KOPT-K1 (cell line): ENCODE results near the gene B3GAT1.

Experiments used
- H3K27ac ChIP-seq: fragments of 200-600 bp; sonication (generic); 2 replicates; pipeline ENCODE4 v1.5.1; 2016; ENCODE audit warnings: antibody characterized with exemption, mild to moderate bottlenecking, low read depth, low read length; ENCODE audit not compliant: poor library complexity, severe bottlenecking
- H3K36me3 ChIP-seq: fragments of 200-600 bp; sonication (generic); 2 replicates; pipeline ENCODE4 v1.5.1; 2017; ENCODE audit warnings: antibody characterized with exemption, mild to moderate bottlenecking, low read length, moderate library complexity; ENCODE audit not compliant: insufficient read depth
- H3K9me3 ChIP-seq: fragments of 200-600 bp; sonication (generic); 2 replicates; pipeline ENCODE4 v1.5.1; 2017; ENCODE audit warnings: antibody characterized with exemption, low read length, mild to moderate bottlenecking; ENCODE audit not compliant: insufficient read depth, poor library complexity, severe bottlenecking

The B3GAT1 gene

DNA sequence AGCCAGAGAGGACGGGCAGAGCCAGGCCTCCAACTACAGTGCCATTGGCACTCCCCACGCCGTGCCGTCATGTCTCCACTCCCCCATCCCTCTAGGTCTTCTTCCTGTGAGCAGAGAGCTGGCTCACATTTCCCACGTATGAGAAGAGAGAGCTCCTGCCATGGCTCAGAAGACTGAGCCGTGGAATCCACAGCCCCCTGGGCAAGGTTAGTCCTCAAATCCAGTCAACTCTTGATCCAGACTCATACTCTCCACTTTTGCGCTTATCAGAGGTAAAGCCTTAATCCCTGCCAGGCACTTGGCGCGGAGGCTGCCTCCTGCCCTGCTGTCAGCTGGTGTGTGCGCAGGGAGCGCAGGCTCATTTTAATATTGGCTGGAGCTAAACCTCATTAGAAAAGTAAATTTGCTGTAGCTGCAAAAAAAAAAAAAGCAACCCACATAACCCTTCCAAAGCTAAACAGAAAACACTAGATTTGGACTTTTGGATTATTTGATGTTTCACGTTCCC is 4.7 kb downstream of the B3GAT1 start:
- Histone ChIP-seq H3K9me3 (no peaks in the 10 kb centered on the region), H3K27ac (no peak overlapping the region), H3K36me3 (no peaks in the 10 kb centered on the region)

DNA sequence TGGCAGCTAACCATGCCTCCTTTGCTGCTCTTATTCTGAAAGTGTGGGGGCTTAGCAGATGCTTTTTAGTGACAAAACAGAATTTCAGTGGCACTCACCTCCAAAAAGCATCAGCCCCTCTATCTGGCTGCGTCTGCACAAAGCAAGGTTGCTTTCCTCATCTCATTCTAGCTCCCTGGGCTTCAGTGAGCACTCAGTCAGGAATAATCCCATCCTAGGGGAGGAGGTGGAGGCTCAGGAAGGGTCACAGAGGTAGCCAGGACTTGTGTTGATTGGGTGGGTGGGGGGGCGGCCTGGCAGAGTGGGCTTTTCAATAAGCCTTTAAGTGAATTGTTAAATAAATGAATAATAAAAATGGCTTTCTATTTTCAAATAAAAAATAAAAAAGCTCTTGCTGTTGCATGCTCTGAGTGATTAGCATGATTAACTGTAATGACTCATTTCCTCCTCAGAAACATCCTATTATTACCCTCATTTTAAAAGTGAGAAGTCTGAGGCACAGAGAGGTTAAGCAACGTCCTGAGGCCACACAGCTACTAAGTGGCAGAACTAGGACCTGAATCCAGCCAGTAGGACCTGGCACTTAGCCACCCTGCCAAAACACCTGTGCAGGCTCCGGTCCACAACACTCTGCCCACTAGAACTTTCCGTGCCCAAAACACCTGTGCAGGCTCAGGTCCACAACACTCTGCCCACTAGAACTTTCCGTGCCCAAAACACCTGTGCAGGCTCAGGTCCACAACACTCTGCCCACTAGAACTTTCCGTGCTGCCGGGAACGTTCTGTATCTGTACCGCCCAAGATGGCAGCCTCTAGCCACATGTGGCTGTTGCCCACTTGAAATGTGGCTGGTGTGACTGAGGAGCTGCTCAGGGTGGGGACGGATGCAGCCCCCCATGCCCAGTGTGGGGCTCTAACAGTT is 5.5 kb downstream of the B3GAT1 start:
- Histone ChIP-seq H3K36me3 (no peaks in the 10 kb centered on the region), H3K27ac (no peak overlapping the region), H3K9me3 (no peaks in the 10 kb centered on the region)

DNA sequence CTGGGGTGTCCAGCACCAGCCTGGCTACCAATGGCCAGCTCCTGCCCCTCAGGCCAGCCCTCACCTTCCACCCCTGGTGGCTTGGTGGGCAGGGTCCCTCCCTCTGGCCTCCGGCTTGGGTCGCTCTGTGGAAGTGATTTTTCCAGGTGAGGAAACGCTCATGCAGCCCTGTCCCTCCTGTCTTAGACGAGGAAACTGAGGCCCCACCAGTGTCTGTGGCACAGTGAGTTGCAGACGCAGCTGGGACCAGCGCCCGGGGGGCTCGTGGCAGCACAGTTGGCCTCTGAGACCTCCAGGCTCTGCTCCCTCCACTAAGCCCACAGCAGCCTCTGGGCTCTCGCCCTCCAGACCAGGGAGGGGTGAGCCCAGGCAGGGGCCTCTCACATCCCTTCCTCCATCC is 6.2 kb downstream of the B3GAT1 start:
- H3K36me3 ChIP-seq: no peaks in the 10 kb centered on the region
- H3K9me3 ChIP-seq: peaks cover 2% of the 10 kb centered on the region

DNA sequence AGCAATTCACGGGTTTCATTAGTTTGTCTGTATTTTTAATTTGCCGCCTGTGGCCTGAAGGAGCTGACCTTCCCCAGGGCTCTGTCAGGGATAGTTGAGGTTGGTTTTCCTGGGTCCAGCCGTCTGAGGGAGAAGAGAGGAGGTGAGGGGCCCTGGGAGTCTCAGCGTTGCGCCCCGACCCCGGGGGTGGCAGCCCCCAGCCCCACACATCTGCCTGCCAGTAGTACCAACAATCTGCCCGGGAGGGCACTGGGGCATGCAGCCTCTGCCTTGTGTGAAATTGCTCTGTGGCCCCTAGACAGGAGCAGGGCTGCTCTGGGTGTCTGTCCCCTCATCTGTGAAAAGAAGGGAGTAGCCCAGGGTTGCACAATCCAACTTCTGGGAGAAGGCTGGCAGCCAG is 6.6 kb downstream of the B3GAT1 start:
- Histone ChIP-seq H3K27ac (no peak overlapping the region), H3K9me3 (peaks cover 6% of the 10 kb centered on the region), H3K36me3 (no peaks in the 10 kb centered on the region)

More for the DNA sequence above, 6.2 kb downstream of the B3GAT1 start:
- H3K27ac ChIP-seq: no peak overlapping the region

DNA sequence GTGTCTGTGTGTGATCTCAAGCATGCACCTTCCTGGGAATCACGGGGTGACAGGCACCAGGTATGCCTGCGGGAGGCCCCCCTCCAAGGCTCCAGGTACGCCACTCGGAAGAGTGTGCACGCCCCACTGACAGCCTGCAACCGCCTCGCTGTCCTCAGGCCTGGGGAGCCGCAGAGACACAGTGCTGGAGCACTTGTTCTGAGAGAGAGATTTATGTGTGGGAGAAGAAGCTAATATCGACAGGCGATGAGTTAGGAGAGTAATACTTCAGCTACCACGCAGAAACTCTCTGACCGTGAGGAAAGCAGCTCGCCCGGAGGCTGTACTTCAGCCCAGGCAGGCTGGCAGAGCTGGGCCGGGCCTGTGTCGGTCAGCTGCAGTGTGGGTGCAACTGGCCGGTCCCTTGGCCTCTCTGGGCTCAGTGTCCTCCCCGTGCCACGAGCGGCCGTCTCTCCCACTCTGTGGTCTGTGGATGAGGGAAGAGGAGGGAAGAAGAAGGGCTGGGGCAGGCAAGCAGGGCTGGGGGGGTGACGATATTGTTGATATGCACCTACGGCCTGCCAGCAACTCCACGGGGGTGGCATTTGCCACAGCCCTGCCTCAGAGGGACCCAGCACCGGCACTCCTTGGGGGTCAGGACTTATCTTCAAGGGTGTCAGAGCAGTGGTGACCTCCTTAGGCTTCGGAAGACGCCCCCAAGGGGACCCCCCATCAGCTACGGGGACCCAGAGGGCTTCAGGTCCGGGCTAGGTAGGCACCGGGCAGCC is 7.3 kb downstream of the B3GAT1 start:
- H3K36me3 ChIP-seq: no peaks in the 10 kb centered on the region
- no peak overlapping the region for H3K27ac ChIP-seq
- H3K9me3 ChIP-seq: peaks cover 8% of the 10 kb centered on the region

DNA sequence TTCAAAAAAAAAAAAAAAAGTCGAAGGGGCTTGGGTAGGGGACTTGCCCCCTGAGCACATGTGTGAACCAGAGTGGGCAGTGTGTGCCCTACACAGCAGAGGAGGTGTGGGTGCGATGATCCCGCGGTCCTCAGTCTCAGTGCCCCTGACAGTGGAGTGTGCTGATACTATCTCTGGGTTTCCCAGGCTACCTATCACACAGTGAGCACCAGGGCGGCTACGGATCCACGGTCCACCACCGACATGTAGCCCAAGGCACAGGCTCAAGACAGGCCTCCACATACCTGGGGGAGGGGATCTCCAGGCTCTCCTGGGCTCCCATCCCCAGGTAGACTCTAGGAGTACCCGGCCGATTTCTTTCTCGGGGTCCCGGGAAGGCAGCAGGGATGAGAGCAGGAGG is 9.1 kb downstream of the B3GAT1 start:
- Histone ChIP-seq H3K36me3 (no peaks in the 10 kb centered on the region), H3K27ac (no peak overlapping the region), H3K9me3 (peaks cover 8% of the 10 kb centered on the region)

DNA sequence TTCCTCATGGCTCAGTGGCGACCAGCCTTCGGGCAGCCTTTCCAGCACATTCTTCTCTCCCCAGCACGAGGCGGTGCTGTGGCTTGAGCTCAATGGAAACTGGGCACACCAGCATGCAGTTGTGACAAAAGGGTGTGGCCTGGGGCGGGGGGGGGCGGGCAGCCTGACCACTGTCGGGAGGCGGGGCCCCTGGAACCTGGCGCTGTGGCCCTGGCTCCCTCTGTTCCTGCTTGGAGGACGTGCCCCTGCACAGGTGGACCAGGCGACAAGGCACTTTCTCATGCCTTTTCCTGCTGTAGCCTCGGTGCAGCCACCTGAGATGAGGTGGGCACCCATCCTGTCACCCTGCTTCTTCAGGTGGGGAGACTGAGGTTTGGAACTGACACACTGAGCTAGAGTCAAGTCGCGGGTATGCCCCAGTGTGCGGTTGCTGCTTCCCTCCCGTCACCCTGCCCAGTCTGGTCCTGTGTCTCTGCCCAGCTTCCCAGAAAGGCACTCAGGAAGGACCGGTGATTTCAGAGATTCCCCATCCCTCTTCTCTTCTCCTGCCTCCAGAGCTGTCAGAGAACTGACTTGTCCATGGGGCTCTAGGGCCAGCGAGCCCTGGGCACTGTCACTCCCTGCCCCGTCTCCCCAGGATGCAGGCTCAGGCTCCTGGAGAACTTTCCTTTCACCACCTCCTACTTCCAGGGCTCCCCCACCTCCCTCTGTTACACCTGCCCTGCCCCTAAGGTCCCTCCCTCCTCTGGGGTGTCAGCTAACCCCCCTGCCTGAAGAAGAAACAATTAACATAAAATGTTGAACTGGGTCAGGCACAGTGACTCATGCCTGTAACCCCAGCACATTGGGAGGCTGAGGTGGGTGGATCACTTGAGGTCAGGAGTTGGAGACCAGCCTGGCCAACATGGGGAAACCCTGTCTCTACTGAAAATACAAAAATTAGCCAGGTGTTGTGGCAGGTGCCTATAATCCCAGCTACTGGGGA is 9.9 kb downstream of the B3GAT1 start:
- peaks cover 8% of the 10 kb centered on the region for H3K9me3 ChIP-seq
- no peak overlapping the region for H3K27ac ChIP-seq
- no peaks in the 10 kb centered on the region for H3K36me3 ChIP-seq

DNA sequence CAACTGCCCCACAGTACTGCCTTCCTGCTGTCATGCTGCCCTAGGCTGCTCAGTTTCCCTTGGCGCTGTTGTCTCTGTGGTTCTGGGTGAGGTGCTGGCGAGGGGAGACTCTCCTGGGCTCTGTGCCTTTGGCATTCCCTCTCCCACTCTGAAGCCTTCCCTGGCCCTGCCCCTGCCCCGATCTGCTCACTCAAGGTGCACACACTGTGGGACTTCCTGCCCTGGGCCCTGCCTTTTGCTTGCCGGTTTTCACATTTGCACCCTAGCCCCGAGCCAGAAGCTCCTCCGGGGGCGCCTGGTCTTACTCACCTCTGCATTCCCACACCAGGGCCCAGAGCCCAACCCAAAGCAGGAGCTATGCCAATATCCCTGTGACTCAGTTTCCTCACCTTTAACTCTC is 12.0 kb downstream of the B3GAT1 start:
- no peak overlapping the region for H3K27ac ChIP-seq
- H3K9me3 ChIP-seq: peaks cover 8% of the 10 kb centered on the region
- no peaks in the 10 kb centered on the region for H3K36me3 ChIP-seq

DNA sequence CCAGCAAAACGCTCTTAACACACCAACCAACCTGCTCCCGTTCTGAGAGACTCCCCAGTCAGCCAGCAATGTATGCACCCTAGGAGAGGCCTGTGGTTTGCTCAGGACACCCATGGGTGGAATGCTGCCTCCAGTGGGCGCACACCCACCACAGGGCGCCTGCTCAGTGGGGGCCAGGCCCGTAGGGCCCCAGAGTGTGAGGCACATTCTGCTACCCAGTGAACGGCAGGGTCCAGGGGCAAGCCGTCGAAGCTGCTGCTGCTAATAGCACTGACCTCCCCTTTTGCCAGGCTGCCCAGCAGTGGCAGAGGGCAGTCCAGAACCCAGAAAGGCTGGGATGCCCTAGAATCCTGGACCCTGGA is 12.8 kb downstream of the B3GAT1 start:
- H3K27ac ChIP-seq: no peak overlapping the region
- peaks cover 8% of the 10 kb centered on the region for H3K9me3 ChIP-seq

DNA sequence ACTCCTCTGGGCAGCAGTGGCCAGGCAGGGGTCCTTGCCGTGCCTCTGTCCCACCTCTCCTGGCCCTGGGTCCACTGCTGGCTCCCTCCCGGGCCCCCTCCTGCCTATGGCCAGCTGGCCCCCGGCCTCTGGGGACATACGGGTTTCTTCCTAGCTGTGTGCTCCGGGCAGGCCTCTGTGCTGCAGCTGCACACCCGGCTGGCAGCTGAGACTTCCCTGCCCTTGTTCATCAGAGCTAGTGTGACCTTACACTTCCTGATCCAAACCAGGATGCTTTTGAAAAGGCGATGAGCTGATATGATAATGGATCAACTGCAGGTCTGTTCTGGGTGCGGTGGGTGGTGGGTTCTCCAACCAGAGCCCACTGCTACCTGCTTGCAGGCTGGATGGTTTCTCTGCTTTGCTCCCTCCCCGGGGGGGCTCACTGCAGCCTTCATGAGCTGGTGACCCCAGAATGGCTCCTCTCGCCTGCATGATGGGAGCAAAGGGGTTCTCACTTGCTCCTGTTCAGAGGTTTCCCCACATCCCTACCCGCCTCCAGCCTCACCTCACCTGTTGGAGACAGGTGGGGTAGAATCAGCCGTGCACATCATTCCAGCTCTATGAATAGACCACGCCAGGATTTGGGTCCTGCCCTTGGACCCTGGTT is 13.3 kb downstream of the B3GAT1 start:
- Histone ChIP-seq H3K36me3 (no peaks in the 10 kb centered on the region), H3K27ac (no peak overlapping the region), H3K9me3 (peaks cover 8% of the 10 kb centered on the region)

More for the DNA sequence above, 12.8 kb downstream of the B3GAT1 start:
- no peaks in the 10 kb centered on the region for H3K36me3 ChIP-seq

DNA sequence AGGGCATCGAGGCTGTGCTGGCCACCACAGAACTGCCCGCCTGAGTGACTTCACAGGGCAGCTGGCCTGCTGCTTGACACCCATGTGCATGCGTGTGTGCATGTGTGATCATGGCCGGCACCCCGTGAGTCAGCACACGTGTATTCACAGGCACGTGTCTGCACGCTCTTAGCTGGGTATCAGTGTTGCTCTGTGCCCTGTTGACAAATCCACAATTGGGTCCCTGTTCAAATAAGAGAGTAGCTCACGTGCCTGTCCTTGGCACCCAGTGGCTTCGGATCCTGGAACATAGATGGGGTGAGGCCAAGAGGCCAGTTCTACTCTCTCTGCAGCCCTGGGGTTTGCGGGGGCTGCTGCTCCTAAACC is 14.0 kb downstream of the B3GAT1 start:
- Histone ChIP-seq H3K9me3 (peaks cover 8% of the 10 kb centered on the region), H3K36me3 (no peaks in the 10 kb centered on the region), H3K27ac (no peak overlapping the region)

DNA sequence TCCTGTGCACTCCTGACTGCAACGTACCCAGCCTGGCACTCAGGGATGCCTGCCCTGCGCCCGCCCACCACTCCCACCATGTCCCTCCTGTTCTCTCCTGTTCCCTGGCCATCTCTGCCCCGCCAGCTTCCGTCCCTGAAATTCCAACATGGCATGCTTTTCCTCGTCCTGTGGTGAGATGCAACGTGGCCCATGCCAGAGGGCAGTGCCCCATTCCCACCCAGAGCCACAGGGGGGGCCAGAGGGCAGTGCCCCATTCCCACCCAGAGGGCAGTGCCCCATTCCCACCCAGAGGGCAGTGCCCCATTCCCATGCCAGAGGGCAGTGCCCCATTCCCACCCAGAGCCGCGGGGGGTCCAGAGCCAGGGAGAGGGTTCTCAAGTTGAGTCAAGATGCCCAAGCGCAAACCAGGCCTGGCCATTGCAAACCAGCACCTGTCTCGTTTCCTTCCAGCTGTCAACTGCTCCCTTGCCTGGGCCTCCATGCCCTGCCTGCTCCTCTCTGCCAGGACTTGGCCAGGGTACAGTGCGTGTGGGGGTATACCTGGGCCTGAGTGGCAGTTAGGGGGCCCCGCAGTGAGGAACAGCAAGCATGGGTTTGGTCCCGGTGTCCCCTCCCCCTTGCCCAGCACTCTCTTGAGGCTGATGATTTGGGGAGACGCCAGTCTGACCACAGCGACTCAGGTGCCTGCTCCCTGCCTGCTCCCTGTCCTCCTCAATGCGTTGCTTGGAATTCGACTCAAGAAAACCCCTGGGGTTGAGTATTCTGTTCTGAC is 14.6 kb downstream of the B3GAT1 start:
- Histone ChIP-seq H3K9me3 (peaks cover 8% of the 10 kb centered on the region), H3K27ac (no peak overlapping the region)

DNA sequence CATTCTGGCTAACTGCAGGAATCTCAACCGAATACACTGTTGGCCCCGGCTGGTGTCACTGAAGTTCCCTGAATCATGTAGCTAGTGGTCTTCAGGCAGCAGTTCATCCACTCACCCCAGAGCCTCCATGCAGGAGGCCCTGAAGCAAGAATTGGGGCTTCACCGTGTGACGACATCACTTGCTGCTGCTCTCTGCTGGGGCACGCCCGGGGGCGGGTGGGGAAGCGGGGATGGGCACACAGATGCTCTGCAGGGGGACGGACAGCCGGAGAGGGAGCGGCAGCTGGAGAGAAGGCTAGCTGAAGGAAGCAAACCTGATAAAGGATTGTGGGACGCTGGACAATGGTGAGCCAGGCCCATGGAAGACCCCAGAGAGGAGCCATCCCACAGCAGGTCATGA is 17.0 kb downstream of the B3GAT1 start:
- Histone ChIP-seq H3K27ac (no peak overlapping the region), H3K9me3 (no peaks in the 10 kb centered on the region), H3K36me3 (no peaks in the 10 kb centered on the region)

More for the DNA sequence above, 14.6 kb downstream of the B3GAT1 start:
- no peaks in the 10 kb centered on the region for H3K36me3 ChIP-seq

DNA sequence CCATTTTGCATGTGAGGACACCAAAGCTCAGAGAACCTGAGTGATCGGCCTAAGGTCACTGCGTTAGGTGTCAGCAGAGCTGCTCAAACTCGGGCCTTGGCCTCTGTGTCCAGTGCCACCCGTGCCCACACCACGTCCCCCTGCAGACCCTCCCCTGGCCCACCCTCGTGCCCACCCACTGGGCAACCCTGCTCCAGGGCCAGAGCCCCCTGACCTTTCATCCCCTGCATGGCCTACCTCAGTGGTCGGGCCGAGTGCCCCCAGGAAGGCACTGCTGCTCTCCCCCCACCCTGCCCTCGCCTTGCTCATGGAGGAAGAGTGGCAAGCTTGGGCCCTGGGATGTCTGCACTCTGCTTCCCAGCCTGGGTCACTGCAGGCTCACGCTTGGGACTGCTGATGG is 17.7 kb downstream of the B3GAT1 start:
- Histone ChIP-seq H3K27ac (no peak overlapping the region), H3K36me3 (no peaks in the 10 kb centered on the region), H3K9me3 (no peaks in the 10 kb centered on the region)
